CD4-positive, CD25-positive, alpha-beta regulatory T cell (primary cell): Measurements from ENCODE around the gene PAK1. TPM values are rescaled to one million over a fixed set of nuclear protein-coding genes. Genes with fewer than 3 reads are reported as not detected.
A peak's percentile ranks its signal among the peaks of the same experiment; 100 is the strongest.

Source experiments
- ATAC-seq, 2 donors: fragments of 150-1000 bp; cut with Tn5 transposase; one replicate each; pipeline ENCODE4 v1.10.0; 2021; ENCODE audit warnings: low read depth in 2 of 2, moderate number of reproducible peaks in 2 of 2, moderate library complexity in 1 of 2
- DNase-seq, 3 donors: peaks; one replicate each; pipeline versions ENCODE4 v3.0.0 to v3.0.0-alpha.2; 2012 to 2022; ENCODE audit warnings: mixed read lengths in 1 of 3
- H3K27ac ChIP-seq: one replicate; pipeline ENCODE4 v1.7.0; 2013; ENCODE audit warnings: mild to moderate bottlenecking, low read length; ENCODE audit not compliant: insufficient read depth, poor library complexity, severe bottlenecking
- H3K27me3 ChIP-seq: one replicate; pipeline ENCODE4 v1.7.0; 2013; ENCODE audit warnings: low read length; ENCODE audit not compliant: control insufficient read depth, insufficient read depth
- H3K36me3 ChIP-seq: one replicate; pipeline ENCODE4 v1.7.0; 2013; ENCODE audit warnings: mild to moderate bottlenecking, low read length, moderate library complexity; ENCODE audit not compliant: control insufficient read depth, insufficient read depth
- H3K4me1 ChIP-seq: 2 replicates; pipeline ENCODE4 v1.7.0; 2013; ENCODE audit warnings: mild to moderate bottlenecking, low read length; ENCODE audit not compliant: insufficient read depth, control insufficient read depth, poor library complexity, severe bottlenecking
- H3K4me3 ChIP-seq: one replicate; pipeline ENCODE4 v1.7.0; 2013; ENCODE audit warnings: low read depth, mild to moderate bottlenecking, low read length, moderate library complexity
- H3K9me3 ChIP-seq, 2 experiments: 1 replicate in 1 of 2; 2 replicates in 1 of 2; pipeline ENCODE4 v1.7.0; 2013; ENCODE audit warnings: low read length in 2 of 2, mild to moderate bottlenecking in 1 of 2, moderate library complexity in 1 of 2; ENCODE audit not compliant: control insufficient read depth in 2 of 2
- H3K27ac Mint-ChIP-seq, 3 donors: one replicate each; pipeline ENCODE4 v1.8.0; 2020 to 2022; ENCODE audit warnings: mild to moderate bottlenecking in 3 of 3, mixed read lengths in 3 of 3, moderate library complexity in 2 of 3
- H3K27me3 Mint-ChIP-seq: one replicate; pipeline ENCODE4 v1.8.0; 2022; ENCODE audit warnings: mild to moderate bottlenecking, mixed read lengths
- H3K36me3 Mint-ChIP-seq: one replicate; pipeline ENCODE4 v1.8.0; 2020; ENCODE audit warnings: mixed read lengths
- H3K4me1 Mint-ChIP-seq, 4 donors: one replicate each; pipeline ENCODE4 v1.8.0; 2020 to 2022; ENCODE audit warnings: mixed read lengths in 4 of 4, mild to moderate bottlenecking in 1 of 4
- H3K4me3 Mint-ChIP-seq, 4 donors: one replicate each; pipeline ENCODE4 v1.8.0; 2020 to 2022; ENCODE audit warnings: mild to moderate bottlenecking in 4 of 4, mixed read lengths in 4 of 4, moderate library complexity in 3 of 4
- H3K9me3 Mint-ChIP-seq, 7 donors: one replicate each; pipeline ENCODE4 v1.8.0; 2020 to 2022; ENCODE audit warnings: mixed read lengths in 7 of 7, mild to moderate bottlenecking in 3 of 7, moderate library complexity in 2 of 7
- polyA plus RNA-seq, 4 donors: library from polyadenylated mRNA; unstranded; fragments of 300-500 nt; fragmentation: Illumina TruSeq; gene quantifications; one replicate each; pipeline ENCODE4 v1.2.3, GENCODE V29; 2021
- total RNA-seq: library from RNA; stranded (reverse); gene quantifications from one replicate; pipeline ENCODE4 v1.2.3, GENCODE V29; 2022

Gene PAK1
- total and polyA plus RNA-seq, 5 donors from 2014 or later: 8.0 to 15.3 (median 13.8) TPM

- H3K27ac Mint-ChIP-seq: no peak overlapping the region
- H3K27ac ChIP-seq: no peak overlapping the region
- no peak overlapping the region for H3K4me3 Mint-ChIP-seq
- H3K4me1 Mint-ChIP-seq: peaks cover 0 to 9% (median 4%) of the 10 kb centered on the region in 4 donors
- DNase-seq (no peak), ATAC-seq (no peak)
- no peaks in the 10 kb centered on the region for H3K36me3 ChIP-seq
- H3K36me3 Mint-ChIP-seq: no peaks in the 10 kb centered on the region
- no peaks in the 10 kb centered on the region for H3K9me3 ChIP-seq
- peaks cover 24% of the 10 kb centered on the region for H3K27me3 Mint-ChIP-seq
- no peaks in the 10 kb centered on the region for H3K4me1 ChIP-seq
- H3K4me3 ChIP-seq: no peak overlapping the region
- H3K9me3 Mint-ChIP-seq: peaks cover 0 to 2% (median 0%) of the 10 kb centered on the region in 7 donors
- peaks cover 5% of the 10 kb centered on the region for H3K27me3 ChIP-seq
Observed at GRCh38 chr11:77446911-77447629, 26.8 kb downstream of the PAK1 start.

- H3K9me3 ChIP-seq: no peaks in the 10 kb centered on the region
- DNase-seq: no peak
- Mint-ChIP-seq H3K27ac (no peak overlapping the region), H3K27me3 (peaks cover 19% of the 10 kb centered on the region), H3K4me1 (peaks cover 0 to 9% (median 3%) of the 10 kb centered on the region in 4 donors), H3K36me3 (no peaks in the 10 kb centered on the region), H3K9me3 (peaks cover 0 to 2% (median 0%) of the 10 kb centered on the region in 7 donors), H3K4me3 (no peak overlapping the region)
- peaks cover 3% of the 10 kb centered on the region for H3K27me3 ChIP-seq
- no peak for ATAC-seq
- no peaks in the 10 kb centered on the region for H3K36me3 ChIP-seq
- no peaks in the 10 kb centered on the region for H3K4me1 ChIP-seq
- H3K27ac ChIP-seq: no peak overlapping the region
- H3K4me3 ChIP-seq: no peak overlapping the region
Observed at GRCh38 chr11:77444261-77444660, 29.6 kb downstream of the PAK1 start.

- Mint-ChIP-seq H3K9me3 (peaks cover 0 to 2% (median 0%) of the 10 kb centered on the region in 7 donors), H3K4me3 (no peak overlapping the region), H3K27ac (no peak overlapping the region), H3K27me3 (peaks cover 14% of the 10 kb centered on the region), H3K4me1 (no peaks in the 10 kb centered on the region), H3K36me3 (no peaks in the 10 kb centered on the region)
- H3K9me3 ChIP-seq: no peaks in the 10 kb centered on the region
- DNase-seq (no peak), ATAC-seq (no peak)
- no peak overlapping the region for H3K4me3 ChIP-seq
- H3K27ac ChIP-seq: no peak overlapping the region
- peaks cover 1% of the 10 kb centered on the region for H3K27me3 ChIP-seq
- no peaks in the 10 kb centered on the region for H3K4me1 ChIP-seq
- no peaks in the 10 kb centered on the region for H3K36me3 ChIP-seq
Observed at GRCh38 chr11:77442394-77443053, 31.4 kb downstream of the PAK1 start.

- Mint-ChIP-seq H3K27me3 (peaks cover 16% of the 10 kb centered on the region), H3K36me3 (no peaks in the 10 kb centered on the region), H3K27ac (no peak overlapping the region), H3K4me3 (no peak overlapping the region), H3K4me1 (no peaks in the 10 kb centered on the region), H3K9me3 (peaks cover 0 to 2% (median 0%) of the 10 kb centered on the region in 7 donors)
- Histone ChIP-seq H3K4me1 (no peaks in the 10 kb centered on the region), H3K27me3 (peaks cover 4% of the 10 kb centered on the region), H3K4me3 (no peak overlapping the region), H3K36me3 (no peaks in the 10 kb centered on the region), H3K9me3 (no peaks in the 10 kb centered on the region), H3K27ac (no peak overlapping the region)
- no peak for DNase-seq
- ATAC-seq: no peak
Observed at GRCh38 chr11:77441426-77441825, 32.5 kb downstream of the PAK1 start.

- Histone ChIP-seq H3K27ac (no peak overlapping the region), H3K4me3 (no peak overlapping the region), H3K4me1 (no peaks in the 10 kb centered on the region), H3K36me3 (no peaks in the 10 kb centered on the region), H3K9me3 (no peaks in the 10 kb centered on the region), H3K27me3 (peaks cover 5% of the 10 kb centered on the region)
- Mint-ChIP-seq H3K27me3 (peaks cover 20% of the 10 kb centered on the region), H3K9me3 (peaks cover 0 to 2% (median 0%) of the 10 kb centered on the region in 7 donors), H3K4me3 (peak overlapping the region in 1 of 4 donors; percentile 64), H3K4me1 (no peaks in the 10 kb centered on the region), H3K27ac (no peak overlapping the region), H3K36me3 (no peaks in the 10 kb centered on the region)
- DNase-seq (no peak), ATAC-seq (no peak)
Observed at GRCh38 chr11:77440678-77441077, 33.2 kb downstream of the PAK1 start.

GRCh38 chr11:77438487-77438886 is 35.4 kb downstream of the PAK1 start:
- H3K27me3 ChIP-seq: peaks cover 5% of the 10 kb centered on the region
- H3K27ac Mint-ChIP-seq: no peak overlapping the region
- H3K9me3 Mint-ChIP-seq: no peaks in the 10 kb centered on the region
- ATAC-seq (no peak), DNase-seq (no peak)
- no peaks in the 10 kb centered on the region for H3K36me3 ChIP-seq
- H3K4me1 ChIP-seq: no peaks in the 10 kb centered on the region
- H3K27me3 Mint-ChIP-seq: peaks cover 32% of the 10 kb centered on the region
- no peak overlapping the region for H3K4me3 ChIP-seq
- no peak overlapping the region for H3K4me3 Mint-ChIP-seq
- H3K27ac ChIP-seq: no peak overlapping the region
- no peaks in the 10 kb centered on the region for H3K36me3 Mint-ChIP-seq
- H3K4me1 Mint-ChIP-seq: no peaks in the 10 kb centered on the region
- no peaks in the 10 kb centered on the region for H3K9me3 ChIP-seq

GRCh38 chr11:77436969-77437368 is 36.9 kb downstream of the PAK1 start:
- DNase-seq (no peak), ATAC-seq (no peak)
- Mint-ChIP-seq H3K27me3 (peaks cover 42% of the 10 kb centered on the region), H3K4me1 (no peaks in the 10 kb centered on the region), H3K27ac (no peak overlapping the region), H3K36me3 (no peaks in the 10 kb centered on the region), H3K9me3 (no peaks in the 10 kb centered on the region), H3K4me3 (no peak overlapping the region)
- Histone ChIP-seq H3K27me3 (peaks cover 8% of the 10 kb centered on the region), H3K36me3 (no peaks in the 10 kb centered on the region), H3K9me3 (no peaks in the 10 kb centered on the region), H3K27ac (no peak overlapping the region), H3K4me1 (no peaks in the 10 kb centered on the region), H3K4me3 (no peak overlapping the region)

DNA sequence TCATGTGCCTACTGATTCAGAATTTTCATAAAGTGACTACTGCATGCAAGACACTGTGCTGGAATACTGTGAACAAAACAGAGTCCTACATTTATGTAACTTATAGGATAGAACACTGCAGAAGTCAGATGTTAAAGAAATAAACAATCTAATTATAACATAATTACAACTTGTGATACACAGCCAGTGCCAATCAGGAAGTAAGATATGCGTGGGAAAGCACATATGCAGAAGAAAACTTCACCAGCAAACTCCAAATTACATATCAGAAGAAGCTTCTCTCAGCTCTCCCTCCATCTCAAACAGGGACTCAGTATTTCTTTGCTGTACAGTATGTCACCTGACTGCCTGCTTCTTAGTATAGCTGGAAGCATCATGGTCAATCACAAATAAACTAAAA is 37.4 kb downstream of the PAK1 start:
- H3K36me3 Mint-ChIP-seq: no peaks in the 10 kb centered on the region
- no peaks in the 10 kb centered on the region for H3K9me3 Mint-ChIP-seq
- H3K4me3 Mint-ChIP-seq: no peak overlapping the region
- ATAC-seq (no peak), DNase-seq (no peak)
- Histone ChIP-seq H3K27me3 (peaks cover 8% of the 10 kb centered on the region), H3K4me1 (no peaks in the 10 kb centered on the region), H3K4me3 (no peak overlapping the region), H3K36me3 (no peaks in the 10 kb centered on the region), H3K27ac (no peak overlapping the region), H3K9me3 (no peaks in the 10 kb centered on the region)
- no peak overlapping the region for H3K27ac Mint-ChIP-seq
- no peaks in the 10 kb centered on the region for H3K4me1 Mint-ChIP-seq
- H3K27me3 Mint-ChIP-seq: peaks cover 46% of the 10 kb centered on the region
